GM23248 (cell line): ENCODE results near the gene HOXA10. TPM values are rescaled to one million over a fixed set of nuclear protein-coding genes. Genes with fewer than 3 reads are reported as not detected.

Source experiments
- DNase-seq: peaks from one replicate; pipeline ENCODE4 v3.0.0-alpha.2; 2015
- H2AFZ ChIP-seq: fragments of 200-600 bp; sonication (generic); 2 replicates; pipeline ENCODE4 v1.6.1; 2016; ENCODE audit warnings: antibody characterized with exemption
- H3F3A ChIP-seq: fragments of 200-600 bp; sonication (generic); 2 replicates; pipeline ENCODE4 v1.6.1; 2016; ENCODE audit warnings: mild to moderate bottlenecking, antibody characterized with exemption, mixed run types; ENCODE audit not compliant: insufficient read depth
- H3K27ac ChIP-seq: fragments of 200-600 bp; sonication (generic); 2 replicates; pipeline ENCODE4 v1.5.1; 2016; ENCODE audit warnings: mild to moderate bottlenecking
- H3K27me3 ChIP-seq: fragments of 200-600 bp; sonication (generic); replicated peaks from 2 replicates; pipeline ENCODE4 v1.6.1; 2016; ENCODE audit warnings: mild to moderate bottlenecking; ENCODE audit not compliant: insufficient read depth
- H3K36me3 ChIP-seq: fragments of 200-600 bp; sonication (generic); 2 replicates; pipeline ENCODE4 v1.6.1; 2016; ENCODE audit warnings: low read depth, mild to moderate bottlenecking
- H3K4me1 ChIP-seq: fragments of 200-600 bp; sonication (generic); 2 replicates; pipeline ENCODE4 v1.6.1; 2016; ENCODE audit warnings: mild to moderate bottlenecking; ENCODE audit not compliant: insufficient read depth
- H3K4me2 ChIP-seq: fragments of 200-600 bp; sonication (generic); one replicate; pipeline ENCODE4 v1.6.1; 2016; ENCODE audit warnings: mild to moderate bottlenecking; ENCODE audit not compliant: unreplicated experiment
- H3K4me3 ChIP-seq: fragments of 200-600 bp; sonication (generic); 2 replicates; pipeline ENCODE4 v1.5.1; 2016; ENCODE audit warnings: mild to moderate bottlenecking
- H3K79me2 ChIP-seq: fragments of 200-600 bp; sonication (generic); 2 replicates; pipeline ENCODE4 v1.6.1; 2016; ENCODE audit warnings: mild to moderate bottlenecking; ENCODE audit not compliant: insufficient read depth
- H3K9ac ChIP-seq: fragments of 200-600 bp; sonication (generic); 2 replicates; pipeline ENCODE4 v1.6.1; 2016; ENCODE audit warnings: mild to moderate bottlenecking
- H3K9me2 ChIP-seq: fragments of 200-600 bp; sonication (generic); 2 replicates; pipeline ENCODE4 v1.6.1; 2016; ENCODE audit warnings: mixed run types, mild to moderate bottlenecking, moderate library complexity; ENCODE audit not compliant: insufficient read depth
- H3K9me3 ChIP-seq: fragments of 200-600 bp; sonication (generic); one replicate; pipeline ENCODE4 v1.6.1; 2017; ENCODE audit warnings: low read depth
- H4K20me1 ChIP-seq: fragments of 200-600 bp; sonication (generic); 2 replicates; pipeline ENCODE4 v1.6.0; 2016; ENCODE audit not compliant: insufficient read depth
- EZH2 ChIP-seq: fragments of 200-600 bp; sonication (generic); IDR thresholded peaks from 2 replicates; pipeline ENCODE4 v1.6.1; 2018; ENCODE audit warnings: antibody characterized with exemption, mild to moderate bottlenecking; ENCODE audit not compliant: insufficient read depth, poor library complexity, severe bottlenecking
- EZH2phosphoT487 ChIP-seq: fragments of 200-600 bp; sonication (generic); IDR thresholded peaks from 2 replicates; pipeline ENCODE4 v1.6.1; 2018; ENCODE audit warnings: antibody characterized with exemption, moderate library complexity, mild to moderate bottlenecking, low read depth; ENCODE audit not compliant: insufficient read depth
- WGBS, 2 experiments: methylation state at CpG; one replicate each; pipeline ENCODE4 v1.1.6; 2015 to 2017; ENCODE audit warnings: low lambda C conversion rate in 2 of 2, low coverage in 1 of 2; ENCODE audit errors: missing lambda C conversion rate in 2 of 2; 5-methylcytosine and 5-hydroxymethylcytosine counted together
- in situ Hi-C: fragments of 300-500 bp; cut with MboI; formaldehyde crosslinking; loops from 2 replicates; pipeline ENCODE4 v1.15.0; 2020
- polyA plus RNA-seq: library from polyadenylated mRNA; unstranded; fragments of >200 nt; fragmentation: Nextera tagmentation; extraction: Ambion mirVana; gene quantifications from 2 replicates; pipeline ENCODE4 v1.2.1, GENCODE V29; 2016
- total RNA-seq: library from RNA; depleted of rRNA; stranded (reverse); fragments of >200 nt; shearing (Covaris generic); gene quantifications from 2 replicates; pipeline ENCODE4 v1.2.3, GENCODE V29; 2014

Gene HOXA10
- total and polyA plus RNA-seq, 2 experiments from 2014 or later, result 28.0 to 29.3 TPM

GRCh38 chr7:27145165-27145913, 28.8 kb downstream of the HOXA10 start:
- WGBS, 2 experiments, result 93 to 95% methylated on average over 44 to 47 of the region's 47 CpGs
- H3K36me3 ChIP-seq, result peaks cover 16% of the 10 kb centered on the region; the same call in 1 of the 2 replicates
- DNase-seq, result no peak
- no peak overlapping the region for H3K27ac ChIP-seq
- no peaks in the 10 kb centered on the region for H3K27me3 ChIP-seq
- H4K20me1 ChIP-seq, result no peaks in the 10 kb centered on the region
- no peak overlapping the region for H3K4me3 ChIP-seq
- H3K4me2 ChIP-seq, result no peak overlapping the region
- no peaks in the 10 kb centered on the region for H3K9me2 ChIP-seq
- peaks cover 15% of the 10 kb centered on the region; the same call in 1 of the 2 replicates for H3F3A ChIP-seq
- H2AFZ ChIP-seq, result no peak overlapping the region
- TF ChIP-seq EZH2, result no peak
- no peak for TF ChIP-seq EZH2phosphoT487
- no peaks in the 10 kb centered on the region for H3K9me3 ChIP-seq
- H3K9ac ChIP-seq, result no peak overlapping the region
- H3K4me1 ChIP-seq, result peaks cover 26% of the 10 kb centered on the region
- in situ Hi-C loops, result no loop called here
- peaks cover 79% of the 10 kb centered on the region for H3K79me2 ChIP-seq

DNA sequence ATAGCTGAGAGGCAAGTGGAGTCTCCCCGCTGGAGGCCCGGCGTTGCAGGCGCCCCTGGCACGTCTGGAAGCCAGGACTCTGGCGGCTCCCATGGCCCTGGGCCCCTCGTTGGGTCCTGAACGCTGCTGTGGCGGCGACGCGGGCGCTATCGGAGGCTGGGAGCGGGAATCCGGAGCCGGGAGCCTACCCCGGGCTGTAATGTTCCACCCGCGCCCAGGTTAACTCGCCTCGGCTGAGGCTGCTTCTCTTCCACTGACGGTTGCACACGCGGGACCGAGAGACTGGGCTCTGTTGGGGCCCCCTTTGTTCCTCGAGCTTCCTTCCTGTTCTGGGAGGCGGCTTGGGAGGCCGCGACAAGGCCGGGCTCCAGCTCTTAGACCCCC, 29.3 kb downstream of the HOXA10 start:
- H2AFZ ChIP-seq, result no peak overlapping the region
- TF ChIP-seq EZH2phosphoT487 (no peak), EZH2 (no peak)
- DNase-seq, result no peak
- H3K27me3 ChIP-seq, result no peaks in the 10 kb centered on the region
- peaks cover 21% of the 10 kb centered on the region; the same call in 1 of the 2 replicates for H3K36me3 ChIP-seq
- peaks cover 10% of the 10 kb centered on the region; the same call in 1 of the 2 replicates for H3F3A ChIP-seq
- H3K9me2 ChIP-seq, result no peaks in the 10 kb centered on the region
- no peak overlapping the region for H3K4me3 ChIP-seq
- in situ Hi-C loops, result no loop called here
- H3K9ac ChIP-seq, result no peak overlapping the region
- H3K4me2 ChIP-seq, result no peak overlapping the region
- peaks cover 73% of the 10 kb centered on the region for H3K79me2 ChIP-seq
- no peak overlapping the region for H3K27ac ChIP-seq
- H3K9me3 ChIP-seq, result no peaks in the 10 kb centered on the region
- H3K4me1 ChIP-seq, result peaks cover 20% of the 10 kb centered on the region
- 95 to 97% methylated on average over 31 of the region's 31 CpGs for WGBS, 2 experiments
- no peaks in the 10 kb centered on the region for H4K20me1 ChIP-seq

- 94 to 95% methylated on average over 40 of the region's 40 CpGs for WGBS, 2 experiments
- no peak overlapping the region for H3K27ac ChIP-seq
- DNase-seq, result no peak
- TF ChIP-seq EZH2, result no peak
- TF ChIP-seq EZH2phosphoT487, result no peak
- H3K9ac ChIP-seq, result no peak overlapping the region
- H3K79me2 ChIP-seq, result peaks cover 67% of the 10 kb centered on the region
- peaks cover 15% of the 10 kb centered on the region for H3K4me1 ChIP-seq
- no peaks in the 10 kb centered on the region for H3K27me3 ChIP-seq
- in situ Hi-C loops, result no loop called here
- H2AFZ ChIP-seq, result no peak overlapping the region
- H3F3A ChIP-seq, result 0 out of 2 replicates have a peak, but pooled peaks cover 3% of the 10 kb centered on the region
- no peaks in the 10 kb centered on the region for H4K20me1 ChIP-seq
- H3K36me3 ChIP-seq, result peaks cover 21% of the 10 kb centered on the region; the same call in 1 of the 2 replicates
- H3K4me3 ChIP-seq, result no peak overlapping the region
- H3K9me2 ChIP-seq, result no peaks in the 10 kb centered on the region
- H3K4me2 ChIP-seq, result no peak overlapping the region
- H3K9me3 ChIP-seq, result no peaks in the 10 kb centered on the region
Observed at GRCh38 chr7:27143950-27144780, 30.0 kb downstream of the HOXA10 start.

DNA sequence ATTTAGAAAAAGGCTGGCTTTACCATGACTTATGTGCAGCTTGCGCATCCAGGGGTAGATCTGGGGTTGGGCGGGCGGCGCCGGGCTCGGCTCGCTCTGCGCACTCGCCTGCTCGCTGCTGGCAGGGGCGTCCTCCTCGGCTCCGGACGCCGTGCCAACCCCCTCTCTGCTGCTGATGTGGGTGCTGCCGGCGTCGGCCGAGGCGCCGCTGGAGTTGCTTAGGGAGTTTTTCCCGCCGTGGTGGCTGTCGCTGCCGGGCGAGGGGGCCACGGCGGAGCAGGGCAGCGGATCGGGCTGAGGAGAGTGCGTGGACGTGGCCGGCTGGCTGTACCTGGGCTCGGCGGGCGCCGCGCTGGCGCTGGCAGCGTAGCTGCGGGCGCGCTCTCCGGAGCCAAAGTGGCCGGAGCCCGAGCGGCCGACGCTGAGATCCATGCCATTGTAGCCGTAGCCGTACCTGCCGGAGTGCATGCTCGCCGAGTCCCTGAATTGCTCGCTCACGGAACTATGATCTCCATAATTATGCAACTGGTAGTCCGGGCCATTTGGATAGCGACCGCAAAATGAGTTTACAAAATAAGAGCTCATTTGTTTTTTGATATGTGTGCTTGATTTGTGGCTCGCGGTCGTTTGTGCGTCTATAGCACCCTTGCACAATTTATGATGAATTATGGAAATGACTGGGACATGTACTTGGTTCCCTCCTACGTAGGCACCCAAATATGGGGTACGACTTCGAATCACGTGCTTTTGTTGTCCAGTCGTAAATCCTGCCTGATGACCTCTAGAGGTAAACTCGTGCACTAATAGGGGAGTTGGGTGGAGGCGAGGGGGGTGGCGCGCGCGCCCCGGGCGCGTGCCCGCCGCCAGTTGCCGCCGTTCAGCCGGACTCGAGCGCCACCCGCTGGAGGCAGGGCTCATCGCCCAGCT, 30.8 kb downstream of the HOXA10 start, which contains the start of gene HOXA5:
TSS of gene HOXA5 (minus strand) at position 659 of the 927 bp plus-strand sequence. CDS start at position 585, 74 bp downstream.
- Histone ChIP-seq H3K9me3 (no peaks in the 10 kb centered on the region), H3K4me2 (no peak within 1 kb of the TSS), H3K9me2 (no peaks in the 10 kb centered on the region), H3K27ac (no peak within 1 kb of the TSS), H3K4me1 (peaks cover 7% of the 10 kb centered on the region; the same call in 1 of the 2 replicates), H3K79me2 (peaks cover 66% of the 10 kb centered on the region), H2AFZ (no peak within 1 kb of the TSS), H3K9ac (no peak within 1 kb of the TSS), H3K4me3 (no peak within 1 kb of the TSS), H4K20me1 (no peaks in the 10 kb centered on the region), H3F3A (no peaks in the 10 kb centered on the region), H3K36me3 (peaks cover 21% of the 10 kb centered on the region; the same call in 1 of the 2 replicates), H3K27me3 (no peaks in the 10 kb centered on the region)
- in situ Hi-C loops, result no loop called here
- DNase-seq, result no peak
- WGBS, 2 experiments, result 90 to 93% methylated on average over 66 to 86 of the region's 86 CpGs
- no peak for TF ChIP-seq EZH2
- TF ChIP-seq EZH2phosphoT487, result no peak
